Measurements from ENCODE around the gene ATG2B. TPM values are rescaled to one million over a fixed set of nuclear protein-coding genes. Genes with fewer than 3 reads are reported as not detected.

Gene ATG2B
- total and polyA plus RNA-seq, 9 of the 15 experiments (the other 6 are each of a cell fraction or from before 2014, with no cell fraction given) = 0.83 to 12.9 (median 8.7) TPM

- TF ChIP-seq NCOA6 (IDR thresholded peaks at IDR 0.05) (no peak), YBX1 (IDR thresholded peaks at IDR 0.05) (no peak), MXI1 (IDR thresholded peaks at IDR 0.05; ENCODE audit: low read depth, low read length) (no peak), ZNF3 (CRISPR knock-in tag; IDR thresholded peaks at IDR 0.05) (no peak), HES1 (IDR thresholded peaks at IDR 0.05; ENCODE audit: low read depth) (no peak), SP2 (IDR thresholded peaks at IDR 0.05; ENCODE audit: extremely low read depth, low read depth, low read length, poor library complexity, severe bottlenecking) (no peak), ZNF740 (CRISPR knock-in tag; IDR thresholded peaks at IDR 0.05) (no peak), ZNF740 (tag; IDR thresholded peaks at IDR 0.05) (no peak), FOXP1 (CRISPR knock-in tag; IDR thresholded peaks at IDR 0.05) (no peak), KAT7 (CRISPR knock-in tag; IDR thresholded peaks at IDR 0.05; ENCODE audit: borderline replicate concordance) (no peak), CEBPG (CRISPR knock-in tag; IDR thresholded peaks at IDR 0.05) (no peak), CEBPG (tag; conservative IDR thresholded peaks at IDR 0.05 in 1 of 2, IDR thresholded peaks at IDR 0.05 in 1 of 2) (no peak), SMARCA5 (IDR thresholded peaks at IDR 0.05) (no peak), PBX2 (CRISPR knock-in tag; IDR thresholded peaks at IDR 0.05; ENCODE audit: low read depth) (no peak), PBX2 (tag; conservative IDR thresholded peaks at IDR 0.05; ENCODE audit: low read depth) (peak; percentile 28; the same call in 1 of the 2 replicates), PCBP2 (IDR thresholded peaks at IDR 0.05; ENCODE audit: low read depth, low read length, poor library complexity, severe bottlenecking) (no peak), E4F1 (CRISPR knock-in tag; IDR thresholded peaks at IDR 0.05; ENCODE audit: borderline replicate concordance) (peak; percentile 81; the same call in 1 of the 2 replicates), NFIX (CRISPR knock-in tag; IDR thresholded peaks at IDR 0.05; ENCODE audit: low read depth) (no peak), ZFP36 (IDR thresholded peaks at IDR 0.05; ENCODE audit: low read depth, low read length, partially characterized antibody) (no peak), HDAC1 (IDR thresholded peaks at IDR 0.05) (peak in 1 of 2 experiments; percentile 77; a peak in 2 of 4 replicates), EGR1 (conservative IDR thresholded peaks at IDR 0.05) (no peak), KLF1 (tag; IDR thresholded peaks at IDR 0.05) (no peak)
These were observed 823 bp downstream of the ATG2B start (continued) for GRCh38 chr14:96362071-96362964.
